Heart right ventricle (tissue), 16 donors: ENCODE data around the gene MESP2. TPM values are rescaled to one million over a fixed set of nuclear protein-coding genes. Genes with fewer than 3 reads are reported as not detected.

ENCODE experiments used
- ATAC-seq, 8 donors: fragments of 200-7000 bp; cut with Tn5 transposase; one replicate each; pipeline ENCODE4 v1.9.1; 2020; ENCODE audit warnings: mild to moderate bottlenecking in 8 of 8, moderate library complexity in 8 of 8, moderate number of reproducible peaks in 1 of 8
- DNase-seq, 2 donors: peaks; one replicate each; pipeline ENCODE4 v3.0.0-alpha.2; 2020
- H3K27ac ChIP-seq, 10 donors: fragments of 200-600 bp; sonication (generic) in 2 of 10; one replicate each; pipeline versions ENCODE4 v1.5.0 to v1.8.0; 2020 to 2022; ENCODE audit warnings: mild to moderate bottlenecking in 3 of 10
- H3K27me3 ChIP-seq, 7 donors: fragments of 200-600 bp; one replicate each; pipeline ENCODE4 v1.8.0; 2021 to 2022; ENCODE audit warnings: mild to moderate bottlenecking in 2 of 7
- H3K36me3 ChIP-seq, 9 donors: fragments of 200-600 bp; sonication (generic) in 1 of 9; one replicate each; pipeline versions ENCODE4 v1.5.0 to v1.8.0; 2020 to 2022; ENCODE audit warnings: mild to moderate bottlenecking in 2 of 9
- H3K4me1 ChIP-seq, 9 donors: fragments of 200-600 bp; sonication (generic) in 1 of 9; one replicate each; pipeline versions ENCODE4 v1.5.0 to v1.8.0; 2020 to 2022; ENCODE audit warnings: mild to moderate bottlenecking in 4 of 9
- H3K4me3 ChIP-seq, 10 donors: fragments of 200-600 bp; sonication (generic) in 2 of 10; one replicate each; pipeline versions ENCODE4 v1.5.0 to v1.8.0; 2020 to 2022; ENCODE audit warnings: mild to moderate bottlenecking in 7 of 10, moderate library complexity in 2 of 10
- H3K9me3 ChIP-seq, 11 donors: fragments of 200-600 bp in 10 of 11; sonication (generic) in 2 of 11; one replicate each; pipeline versions ENCODE4 v1.5.0 to v1.8.0; 2013 to 2022; ENCODE audit warnings: mild to moderate bottlenecking in 2 of 11, control low read depth in 1 of 11, moderate library complexity in 1 of 11
- CTCF ChIP-seq, 9 donors: fragments of 200-600 bp; sonication (generic) in 2 of 9; IDR thresholded peaks; one replicate each; pipeline versions ENCODE4 v1.5.0 to v1.8.0; 2021 to 2022; ENCODE audit warnings: antibody characterized with exemption in 9 of 9, mild to moderate bottlenecking in 5 of 9, moderate library complexity in 1 of 9
- WGBS, 2 donors: extraction: QIAGEN DNeasy Blood & Tissue Kit; methylation state at CpG; one replicate each; pipeline ENCODE4 v1.1.7; 2013; ENCODE audit warnings: inconsistent platforms in 1 of 2; 5-methylcytosine and 5-hydroxymethylcytosine counted together
- intact Hi-C, 10 donors: fragments of 100-400 bp; cut with DNase I; formaldehyde crosslinking; loops; one replicate each; pipeline versions ENCODE4 v1.11.1 to v1.14.2; 2022
- polyA plus RNA-seq, 2 donors: library from polyadenylated mRNA; stranded (reverse); fragments of 200-250 nt; gene quantifications; one replicate each; pipeline ENCODE4 v1.2.3, GENCODE V29; 2013
- total RNA-seq, 10 donors: library from RNA; stranded (reverse); fragmentation: NEBNext Ultra II Directional in 3 of 10; extraction: Animal tissue kit (Norgen Biotek cat#: 25700) in 3 of 10; gene quantifications; one replicate each; pipeline versions ENCODE4 v1.2.1 to v1.2.4, GENCODE V29; 2021 to 2023
- donor health status: Arrhythmogenic right ventricular cardiomyopathy.
- donor health status: ischemic (EF 13 %, LVEDD 7.1; RV severe dilation, severe dysfunction).
- donor health status: healthy with polysubstance abuse.
- donor health status: DM: no; HTN: yes; CAD: no.
- donor health status: DM: no; HTN: no; CAD: no.
- donor health status: ischemic (EF 25% LVEDD 6.9; RV normal size, moderate dysfunction).
- donor health status: ischemic (EF 25% LVEDD 5.7; RV mildly dilated, moderate dysfunction).
- donor health status: healthy.
- donor health status: DM: yes; HTN: yes; CAD: no.
- donor health status: Ischemic cardiomyopathy.
- donor health status: ischemic (EF 35%, LVEDD 5.7; RV mildly dilated, moderate dysfunction).
- donor health status: nonischemic (EF 11% LVEDD 7.7; RV severe dilation, severe dysfunction).
- donor health status: DM: yes; HTN: yes; CAD: no.
- donor health status: PGD.
- donor health status: ischemic (EF 29% LVEDD 5.4; RV normal size, mild dysfunction).
- donor health status: nonischemic (EF 23%, LVEDD 6.1; RV moderate dilation, normal function).

Gene MESP2
- total and polyA plus RNA-seq, 12 donors: 0.04 to 0.73 (median 0.32) TPM; not detected in 5

GRCh38 chr15:89766357-89767311, 9.5 kb upstream of the MESP2 start:
- ATAC-seq (peak; percentile 22 to 90 (median 68)), DNase-seq (peak; percentile 46 to 51)
- Histone ChIP-seq H3K27ac (peak overlapping the region in 5 of 10 donors; percentile 9 to 60 (median 36)), H3K9me3 (no peaks in the 10 kb centered on the region), H3K4me3 (no peak overlapping the region), H3K36me3 (no peaks in the 10 kb centered on the region), H3K4me1 (peaks cover 0 to 16% (median 7%) of the 10 kb centered on the region in 9 donors), H3K27me3 (no peaks in the 10 kb centered on the region)
- intact Hi-C loops: loop anchor here in 5 of 10 donors (10.0 kb wide), 4 partner anchors 62 to 318 kb away; no protein-coding TSS in a partner anchor
- WGBS, 2 donors: 79 to 89% methylated on average over 16 of the region's 16 CpGs
- no peak for TF ChIP-seq CTCF (IDR thresholded peaks at IDR 0.05)

- intact Hi-C loops: loop anchor here in 5 of 10 donors (10.0 kb wide), 4 partner anchors 63 to 317 kb away; no protein-coding TSS in a partner anchor
- no peaks in the 10 kb centered on the region for H3K27me3 ChIP-seq
- no peak for DNase-seq
- H3K4me1 ChIP-seq: peaks cover 0 to 16% (median 7%) of the 10 kb centered on the region in 9 donors
- no peaks in the 10 kb centered on the region for H3K36me3 ChIP-seq
- TF ChIP-seq CTCF (IDR thresholded peaks at IDR 0.05): no peak
- no peaks in the 10 kb centered on the region for H3K9me3 ChIP-seq
- H3K27ac ChIP-seq: peak overlapping the region in 2 of 10 donors; percentile 9 to 53
- ATAC-seq: peak in 5 of 8 donors; percentile 5 to 39 (median 15)
- 72 to 74% methylated on average over 8 of the region's 8 CpGs for WGBS, 2 donors
- no peak overlapping the region for H3K4me3 ChIP-seq
These were observed 8.7 kb upstream of the MESP2 start for GRCh38 chr15:89767411-89767915.

- H3K27ac ChIP-seq: peak overlapping the region in 2 of 10 donors; percentile 9 to 52
- no peak overlapping the region for H3K4me3 ChIP-seq
- intact Hi-C loops: loop anchor here in 5 of 10 donors (10.0 kb wide), 4 partner anchors 63 to 317 kb away; no protein-coding TSS in a partner anchor
- H3K36me3 ChIP-seq: no peaks in the 10 kb centered on the region
- no peaks in the 10 kb centered on the region for H3K27me3 ChIP-seq
- TF ChIP-seq CTCF (IDR thresholded peaks at IDR 0.05): no peak
- peaks cover 0 to 16% (median 7%) of the 10 kb centered on the region in 9 donors for H3K4me1 ChIP-seq
- no peaks in the 10 kb centered on the region for H3K9me3 ChIP-seq
- WGBS, 2 donors: 52 to 56% methylated on average over 7 of the region's 7 CpGs
- ATAC-seq (peak; percentile 33 to 84 (median 56)), DNase-seq (no peak)
These were observed 8.0 kb upstream of the MESP2 start for GRCh38 chr15:89768071-89768500.

- H3K27ac ChIP-seq: no peak overlapping the region
- H3K4me3 ChIP-seq: no peak overlapping the region
- intact Hi-C loops: loop anchor here in 5 of 10 donors (10.0 kb wide), 4 partner anchors 65 to 315 kb away; no protein-coding TSS in a partner anchor
- ATAC-seq (no peak), DNase-seq (no peak)
- H3K36me3 ChIP-seq: no peaks in the 10 kb centered on the region
- 88 to 94% methylated on average over 3 of the region's 3 CpGs for WGBS, 2 donors
- H3K9me3 ChIP-seq: no peaks in the 10 kb centered on the region
- H3K4me1 ChIP-seq: peaks cover 0 to 16% (median 7%) of the 10 kb centered on the region in 9 donors
- TF ChIP-seq CTCF (IDR thresholded peaks at IDR 0.05): no peak
- H3K27me3 ChIP-seq: no peaks in the 10 kb centered on the region
These were observed 6.8 kb upstream of the MESP2 start for GRCh38 chr15:89769366-89769765.
